Measurements from ENCODE around the gene CDH19.

- TF ChIP-seq, protein P1, sequence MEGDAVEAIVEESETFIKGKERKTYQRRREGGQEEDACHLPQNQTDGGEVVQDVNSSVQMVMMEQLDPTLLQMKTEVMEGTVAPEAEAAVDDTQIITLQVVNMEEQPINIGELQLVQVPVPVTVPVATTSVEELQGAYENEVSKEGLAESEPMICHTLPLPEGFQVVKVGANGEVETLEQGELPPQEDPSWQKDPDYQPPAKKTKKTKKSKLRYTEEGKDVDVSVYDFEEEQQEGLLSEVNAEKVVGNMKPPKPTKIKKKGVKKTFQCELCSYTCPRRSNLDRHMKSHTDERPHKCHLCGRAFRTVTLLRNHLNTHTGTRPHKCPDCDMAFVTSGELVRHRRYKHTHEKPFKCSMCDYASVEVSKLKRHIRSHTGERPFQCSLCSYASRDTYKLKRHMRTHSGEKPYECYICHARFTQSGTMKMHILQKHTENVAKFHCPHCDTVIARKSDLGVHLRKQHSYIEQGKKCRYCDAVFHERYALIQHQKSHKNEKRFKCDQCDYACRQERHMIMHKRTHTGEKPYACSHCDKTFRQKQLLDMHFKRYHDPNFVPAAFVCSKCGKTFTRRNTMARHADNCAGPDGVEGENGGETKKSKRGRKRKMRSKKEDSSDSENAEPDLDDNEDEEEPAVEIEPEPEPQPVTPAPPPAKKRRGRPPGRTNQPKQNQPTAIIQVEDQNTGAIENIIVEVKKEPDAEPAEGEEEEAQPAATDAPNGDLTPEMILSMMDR (IDR thresholded peaks at IDR 0.05): no peak
- TF ChIP-seq POLR2A (IDR thresholded peaks at IDR 0.05) (no peak), EP300 (IDR thresholded peaks at IDR 0.05) (no peak)
Measured at GRCh38 chr18:66575263-66575662, 28.6 kb downstream of the CDH19 start.
